Activated naive CD4-positive, alpha-beta T cell (primary cell): ENCODE results near the gene CSNK1D.
"Not testable (repeated sequence)": the region's sequence is repeated elsewhere in the genome, so short reads cannot be mapped to it uniquely, and the experiment has no call there.

Source experiments
- DNase-seq, 4 experiments: peaks; one replicate each; lab custom pipeline; 2025; lab: John Stamatoyannopoulos, UW

Gene CSNK1D

DNA sequence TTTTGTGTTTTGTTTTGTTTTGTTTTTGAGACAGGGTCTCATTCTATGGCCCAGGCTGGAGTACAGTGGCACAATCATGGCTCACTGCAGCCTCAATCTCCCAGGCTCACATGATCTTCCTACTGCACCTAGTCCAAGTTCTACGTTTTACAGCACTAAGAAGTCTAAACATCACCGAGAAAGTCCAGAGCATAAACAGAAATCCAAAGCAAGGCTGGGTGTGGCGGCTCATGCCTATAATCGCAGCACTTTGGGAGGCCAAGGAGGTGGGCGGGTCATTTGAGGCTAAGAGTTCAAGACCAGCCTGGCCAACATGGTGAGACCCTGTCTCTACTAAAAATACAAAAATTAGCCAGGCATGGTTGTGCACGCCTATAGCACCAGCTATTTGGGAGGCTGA is 80.5 kb downstream of the CSNK1D start:
- not testable (repeated sequence) for DNase-seq
